Body of pancreas (tissue), 4 donors: ENCODE measurements around the gene NOL4L. TPM values are rescaled to one million over a fixed set of nuclear protein-coding genes. Genes with fewer than 3 reads are reported as not detected.

Source experiments
- ATAC-seq: fragments of 150-250 bp; one replicate; pipeline ENCODE4 v1.9.1; 2016
- DNase-seq, 4 donors: peaks; one replicate each; pipeline ENCODE4 v3.0.0-alpha.2; 2019
- H3K27ac ChIP-seq, 4 donors: fragments of 200-600 bp; sonication (generic); 1 replicate in 3 of 4; 2 replicates in 1 of 4; pipeline versions ENCODE4 v1.5.1 to v1.6.1; 2016 to 2019; ENCODE audit warnings: mild to moderate bottlenecking in 1 of 4, mixed read lengths in 1 of 4, moderate library complexity in 1 of 4
- H3K27me3 ChIP-seq, 2 donors: fragments of 200-600 bp; sonication (generic); one replicate each; pipeline ENCODE4 v1.6.0; 2016; ENCODE audit warnings: mild to moderate bottlenecking in 1 of 2
- H3K36me3 ChIP-seq, 2 donors: fragments of 200-600 bp; sonication (generic); replicated peaks in 1 of 2; 2 replicates each; pipeline ENCODE4 v1.5.1; 2016; ENCODE audit warnings: low read depth in 2 of 2; ENCODE audit not compliant: insufficient read depth in 1 of 2
- H3K4me1 ChIP-seq: fragments of 200-600 bp; sonication (generic); one replicate; pipeline ENCODE4 v1.6.0; 2016
- H3K4me3 ChIP-seq, 2 donors: fragments of 200-600 bp; sonication (generic); 1 replicate in 1 of 2; 2 replicates in 1 of 2; pipeline ENCODE4 v1.5.1; 2016 to 2019
- H3K9me3 ChIP-seq, 3 donors: fragments of 200-600 bp; sonication (generic); 1 replicate in 2 of 3; 2 replicates in 1 of 3; pipeline ENCODE4 v1.5.1; 2016
- CTCF ChIP-seq, 7 experiments: fragments of 450-650 bp in 4 of 7; fragments of 200-600 bp in 3 of 7; sonication (generic) in 3 of 7; IDR thresholded peaks; one replicate each; pipeline ENCODE4 v1.5.1; 2016 to 2019; ENCODE audit warnings: antibody characterized with exemption in 7 of 7
- POLR2A ChIP-seq, 3 donors: fragments of 450-650 bp; IDR thresholded peaks; one replicate each; pipeline ENCODE4 v1.6.1; 2016; ENCODE audit warnings: antibody characterized with exemption in 3 of 3, mild to moderate bottlenecking in 2 of 3
- WGBS, 2 donors: methylation state at CpG; one replicate each; pipeline ENCODE4 v1.1.5; 2017; 5-methylcytosine and 5-hydroxymethylcytosine counted together
- intact Hi-C: fragments of 100-400 bp; cut with DNase I; formaldehyde crosslinking; loops from one replicate; pipeline ENCODE4 v1.15.1; 2023
- total RNA-seq, 2 donors: library from RNA; depleted of rRNA; stranded (reverse); fragments of >200 nt; gene quantifications; one replicate each; pipeline ENCODE4 v1.1.0, GENCODE V29; 2016

The NOL4L gene
- total RNA-seq, 2 donors from 2014 or later, result 15.0 to 36.9 TPM

GRCh38 chr20:32572271-32572968, 12.7 kb downstream of the NOL4L start:
- 77 to 81% methylated on average over 12 to 15 of the region's 15 CpGs for WGBS, 2 donors
- Histone ChIP-seq H3K36me3 (no peaks in the 10 kb centered on the region), H3K4me3 (no peak overlapping the region), H3K27me3 (no peaks in the 10 kb centered on the region), H3K9me3 (no peaks in the 10 kb centered on the region), H3K4me1 (no peaks in the 10 kb centered on the region), H3K27ac (no peak overlapping the region)
- DNase-seq, result no peak
- intact Hi-C loops, result no loop called here
- TF ChIP-seq CTCF (IDR thresholded peaks at IDR 0.05), result no peak
- TF ChIP-seq POLR2A (IDR thresholded peaks at IDR 0.05), result no peak
- no peak for ATAC-seq

- DNase-seq (no peak), ATAC-seq (no peak)
- H3K27ac ChIP-seq, result no peak overlapping the region
- H3K9me3 ChIP-seq, result no peaks in the 10 kb centered on the region
- intact Hi-C loops, result no loop called here
- no peak overlapping the region for H3K4me3 ChIP-seq
- WGBS, 2 donors, result 76 to 78% methylated on average over 4 to 9 of the region's 9 CpGs
- H3K36me3 ChIP-seq, result no peaks in the 10 kb centered on the region
- TF ChIP-seq POLR2A (IDR thresholded peaks at IDR 0.05) (no peak), CTCF (IDR thresholded peaks at IDR 0.05) (no peak)
- no peaks in the 10 kb centered on the region for H3K4me1 ChIP-seq
- H3K27me3 ChIP-seq, result no peaks in the 10 kb centered on the region
Observed at GRCh38 chr20:32571566-32571965, 13.6 kb downstream of the NOL4L start.

- DNase-seq (peak in 1 of 4 donors; percentile 37), ATAC-seq (no peak)
- H3K36me3 ChIP-seq, result no peaks in the 10 kb centered on the region
- H3K27me3 ChIP-seq, result no peaks in the 10 kb centered on the region
- no peak overlapping the region for H3K27ac ChIP-seq
- H3K4me3 ChIP-seq, result no peak overlapping the region
- no peak for TF ChIP-seq POLR2A (IDR thresholded peaks at IDR 0.05)
- TF ChIP-seq CTCF (IDR thresholded peaks at IDR 0.05), result no peak
- no peaks in the 10 kb centered on the region for H3K4me1 ChIP-seq
- no peaks in the 10 kb centered on the region for H3K9me3 ChIP-seq
- WGBS, 2 donors, result 72 to 78% methylated on average over 8 to 10 of the region's 10 CpGs
- intact Hi-C loops, result no loop called here
Observed at GRCh38 chr20:32570401-32571190, 14.5 kb downstream of the NOL4L start.

- Histone ChIP-seq H3K36me3 (no peaks in the 10 kb centered on the region), H3K4me1 (no peaks in the 10 kb centered on the region), H3K9me3 (no peaks in the 10 kb centered on the region), H3K27ac (no peak overlapping the region), H3K4me3 (no peak overlapping the region), H3K27me3 (no peaks in the 10 kb centered on the region)
- 83 to 87% methylated on average over 9 of the region's 9 CpGs for WGBS, 2 donors
- intact Hi-C loops, result no loop called here
- TF ChIP-seq CTCF (IDR thresholded peaks at IDR 0.05) (no peak), POLR2A (IDR thresholded peaks at IDR 0.05) (no peak)
- DNase-seq (no peak), ATAC-seq (no peak)
Observed at GRCh38 chr20:32569380-32570305, 15.5 kb downstream of the NOL4L start.
